SK-N-SH (cell line): Measurements from ENCODE around the gene ZNF692. TPM values are rescaled to one million over a fixed set of nuclear protein-coding genes. Genes with fewer than 3 reads are reported as not detected.

Source experiments
- CTCF ChIA-PET: fragments of 300-600, 350-600 bp; formaldehyde crosslinking; extraction: SDS; loops from one replicate; lab custom pipeline; 2021; lab: Yijun Ruan, JAX
- POLR2A ChIA-PET: fragments of 350-600 bp; sonication (Branson Sonifier 250); formaldehyde crosslinking; extraction: SDS; loops from one replicate; lab custom pipeline; 2020; ENCODE audit warnings: antibody characterized with exemption, inconsistent platforms; lab: Yijun Ruan, JAX
- DNase-seq: peaks from one replicate; pipeline ENCODE4 v3.0.0; 2012
- H2AFZ ChIP-seq: fragments of 200-600 bp; sonication (generic); 2 replicates; pipeline ENCODE4 v1.8.1; 2016; ENCODE audit warnings: antibody characterized with exemption, mild to moderate bottlenecking, low read depth
- H3F3A ChIP-seq: fragments of 200-600 bp; sonication (generic); replicated peaks from 2 replicates; pipeline ENCODE3; 2016; ENCODE audit warnings: antibody characterized with exemption, mild to moderate bottlenecking; ENCODE audit not compliant: insufficient read depth
- H3K27ac ChIP-seq, 2 experiments: fragments of 200-500 bp in 1 of 2; fragments of 200-600 bp in 1 of 2; sonication (Bioruptor generic) in 1 of 2; sonication (generic), shearing (Covaris generic) in 1 of 2; 2 replicates each; pipeline versions ENCODE4 v1.5.1 to v1.6.1; 2014 to 2016; ENCODE audit warnings: low read depth in 2 of 2, inconsistent platforms in 1 of 2, low read length in 1 of 2, mild to moderate bottlenecking in 1 of 2, mixed read lengths in 1 of 2
- H3K27me3 ChIP-seq: fragments of 200-600 bp; sonication (generic), shearing (Covaris generic); 2 replicates; pipeline ENCODE4 v1.6.1; 2016; ENCODE audit warnings: mixed run types; ENCODE audit not compliant: insufficient read depth
- H3K36me3 ChIP-seq, 2 experiments: fragments of 200-500 bp in 1 of 2; fragments of 200-600 bp in 1 of 2; sonication (Bioruptor generic) in 1 of 2; sonication (generic) in 1 of 2; replicated peaks in 1 of 2; 2 replicates each; pipeline versions ENCODE3 to v1.5.1; 2014 to 2016; ENCODE audit warnings: low read length in 1 of 2, mild to moderate bottlenecking in 1 of 2; ENCODE audit not compliant: insufficient read depth in 2 of 2, control insufficient read depth in 1 of 2
- H3K4me1 ChIP-seq, 2 experiments: fragments of 200-500 bp in 1 of 2; fragments of 200-600 bp in 1 of 2; sonication (Bioruptor generic) in 1 of 2; sonication (generic), shearing (Covaris generic) in 1 of 2; 2 replicates each; pipeline versions ENCODE4 v1.5.1 to v1.6.1; 2014 to 2016; ENCODE audit warnings: low read depth in 1 of 2, low read length in 1 of 2, mixed run types in 1 of 2; ENCODE audit not compliant: insufficient read depth in 2 of 2, control insufficient read depth in 1 of 2
- H3K4me2 ChIP-seq: fragments of 200-600 bp; sonication (generic), shearing (Covaris generic); 2 replicates; pipeline ENCODE4 v1.6.1; 2017; ENCODE audit warnings: mixed run types
- H3K4me3 ChIP-seq, 2 experiments: fragments of 200-500 bp in 1 of 2; fragments of 200-600 bp in 1 of 2; sonication (Bioruptor generic) in 1 of 2; sonication (generic), shearing (Covaris generic) in 1 of 2; 2 replicates each; pipeline versions ENCODE4 v1.5.1 to v1.8.1; 2014 to 2016; ENCODE audit warnings: low read depth in 2 of 2, inconsistent platforms in 1 of 2, low read length in 1 of 2, mild to moderate bottlenecking in 1 of 2, mixed read lengths in 1 of 2, moderate library complexity in 1 of 2
- H3K79me2 ChIP-seq: fragments of 200-600 bp; sonication (generic); 2 replicates; pipeline ENCODE4 v1.8.1; 2017; ENCODE audit warnings: mild to moderate bottlenecking; ENCODE audit not compliant: insufficient read depth
- H3K9ac ChIP-seq: fragments of 200-600 bp; sonication (generic); 2 replicates; pipeline ENCODE4 v1.6.1; 2017; ENCODE audit warnings: mixed run types
- H3K9me2 ChIP-seq: fragments of 200-600 bp; sonication (generic); 2 replicates; pipeline ENCODE4 v1.6.1; 2017; ENCODE audit warnings: mixed run types
- H3K9me3 ChIP-seq: fragments of 200-600 bp; sonication (generic); 2 replicates; pipeline ENCODE4 v1.6.1; 2017; ENCODE audit warnings: mixed run types, mild to moderate bottlenecking, moderate library complexity
- H4K20me1 ChIP-seq: fragments of 200-600 bp; sonication (generic); 2 replicates; pipeline ENCODE4 v1.6.1; 2017; ENCODE audit warnings: mild to moderate bottlenecking, mixed run types; ENCODE audit not compliant: insufficient read depth
- CHD2 ChIP-seq: fragments of 150-350 bp; IDR thresholded peaks from 2 replicates; pipeline ENCODE4 v1.6.1; 2018; ENCODE audit warnings: low read length; ENCODE audit not compliant: partially characterized antibody
- JUND ChIP-seq: IDR thresholded peaks from 2 replicates; pipeline ENCODE4 v1.4.0; 2012
- MEF2A ChIP-seq: IDR thresholded peaks from 2 replicates; pipeline ENCODE4 v1.4.0; 2012; ENCODE audit warnings: low read depth, borderline replicate concordance
- MXI1 ChIP-seq: IDR thresholded peaks from 2 replicates; pipeline ENCODE4 v1.6.1; 2012; ENCODE audit warnings: mild to moderate bottlenecking, low read depth, low read length, improper control_type of control experiment
- NRF1 ChIP-seq: IDR thresholded peaks from 2 replicates; pipeline ENCODE4 v1.6.1; 2012; ENCODE audit warnings: low read depth, mild to moderate bottlenecking, low read length
- POLR2AphosphoS5 ChIP-seq: IDR thresholded peaks from 2 replicates; pipeline ENCODE4 v1.6.1; 2012; ENCODE audit warnings: low read depth, low read length
- RAD21 ChIP-seq: IDR thresholded peaks from 2 replicates; pipeline ENCODE4 v1.6.1; 2012; ENCODE audit warnings: mild to moderate bottlenecking, low read length
- RCOR1 ChIP-seq: fragments of 150-350 bp; IDR thresholded peaks from 2 replicates; pipeline ENCODE4 v1.6.1; 2017; ENCODE audit warnings: antibody characterized with exemption, low read length
- RFX5 ChIP-seq: IDR thresholded peaks from 2 replicates; pipeline ENCODE4 v1.6.1; 2012; ENCODE audit warnings: mild to moderate bottlenecking, improper control_type of control experiment, low read length
- TAF1 ChIP-seq: IDR thresholded peaks from 2 replicates; pipeline ENCODE4 v1.6.1; 2012; ENCODE audit warnings: low read depth, mild to moderate bottlenecking, low read length, moderate library complexity, borderline replicate concordance
- TCF12 ChIP-seq: IDR thresholded peaks from 2 replicates; pipeline ENCODE4 v1.4.0; 2012
- TEAD4 ChIP-seq: IDR thresholded peaks from 2 replicates; pipeline ENCODE4 v1.4.0; 2012; ENCODE audit warnings: mild to moderate bottlenecking, borderline replicate concordance; ENCODE audit not compliant: insufficient read depth
- USF2 ChIP-seq: fragments of 150-350 bp; IDR thresholded peaks from 2 replicates; pipeline ENCODE4 v1.6.1; 2017; ENCODE audit warnings: antibody characterized with exemption, low read length, low read depth, borderline replicate concordance
- WGBS: methylation state at CpG from one replicate; pipeline ENCODE4 v1.1.6; 2017; ENCODE audit warnings: low lambda C conversion rate; 5-methylcytosine and 5-hydroxymethylcytosine counted together
- polyA plus RNA-seq, 3 experiments: library from polyadenylated mRNA; depleted of rRNA; stranded (reverse); fragments of >200 nt; gene quantifications; 2 replicates each; pipeline ENCODE4 v1.2.3, GENCODE V29; 2012
- TF ChIP-seq, protein P1 (sequence below): IDR thresholded peaks from 2 replicates; pipeline ENCODE4 v1.4.0; 2012; ENCODE audit warnings: low read depth, borderline replicate concordance
- TF ChIP-seq, protein P2 (sequence below): IDR thresholded peaks from 2 replicates; pipeline ENCODE4; 2012

The ZNF692 gene
- polyA plus RNA-seq, 1 of the 3 experiments (the other 2 are of a cell fraction): 47.0 TPM

GRCh38 chr1:248857201-248857600 is 1.7 kb downstream of the ZNF692 start:
- H3K27me3 ChIP-seq: no peaks in the 10 kb centered on the region
- POLR2A ChIA-PET: interaction anchor here (0.6 kb wide), 1 partner anchor 69 kb away, joined by 3 read pairs; no protein-coding TSS in a partner anchor
- no peak for DNase-seq
- CTCF ChIA-PET: interaction anchor here (1.1 to 3.8 kb wide), 3 partner anchors 10 to 30 kb away, joined by 4 to 33 read pairs (median 20); partner anchors contain the start of gene SH3BP5L
- H3K9me3 ChIP-seq: no peaks in the 10 kb centered on the region
- no peak overlapping the region for H3K9ac ChIP-seq
- H2AFZ ChIP-seq: no peak overlapping the region
- peak overlapping the region; percentile 94 for H3K4me2 ChIP-seq
- no peaks in the 10 kb centered on the region for H4K20me1 ChIP-seq
- peaks cover 9 to 20% of the 10 kb centered on the region in 2 experiments; a peak in 3 of 4 replicates for H3K4me1 ChIP-seq
- H3K4me3 ChIP-seq: peak overlapping the region; percentile 62 to 66; a peak in 3 of 4 replicates
- WGBS: 100% methylated on average over 7 of the region's 7 CpGs
- no peaks in the 10 kb centered on the region for H3K9me2 ChIP-seq
- no peaks in the 10 kb centered on the region for H3F3A ChIP-seq
- no peak for TF ChIP-seq MXI1
- no peak for TF ChIP-seq RAD21
- no peak for TF ChIP-seq TEAD4
- TF ChIP-seq NRF1: no peak
- H3K36me3 ChIP-seq: peaks cover 8 to 23% of the 10 kb centered on the region in 2 experiments
- H3K79me2 ChIP-seq: peaks cover 10% of the 10 kb centered on the region; the same call in 1 of the 2 replicates
- no peak overlapping the region for H3K27ac ChIP-seq

- Histone ChIP-seq H3K4me1 (peaks cover 9 to 20% of the 10 kb centered on the region in 2 experiments; a peak in 3 of 4 replicates), H3K9ac (no peak overlapping the region), H3K9me2 (no peaks in the 10 kb centered on the region), H3K36me3 (peaks cover 8 to 25% of the 10 kb centered on the region in 2 experiments), H3K9me3 (no peaks in the 10 kb centered on the region), H2AFZ (no peak overlapping the region), H4K20me1 (no peaks in the 10 kb centered on the region), H3K79me2 (peaks cover 10% of the 10 kb centered on the region; the same call in 1 of the 2 replicates), H3K4me3 (no peak overlapping the region), H3F3A (no peaks in the 10 kb centered on the region), H3K4me2 (no peak overlapping the region), H3K27ac (no peak overlapping the region), H3K27me3 (no peaks in the 10 kb centered on the region)
- TF ChIP-seq TCF12: no peak
- TF ChIP-seq MEF2A: no peak
- no peak for TF ChIP-seq JUND
- TF ChIP-seq, protein P1, sequence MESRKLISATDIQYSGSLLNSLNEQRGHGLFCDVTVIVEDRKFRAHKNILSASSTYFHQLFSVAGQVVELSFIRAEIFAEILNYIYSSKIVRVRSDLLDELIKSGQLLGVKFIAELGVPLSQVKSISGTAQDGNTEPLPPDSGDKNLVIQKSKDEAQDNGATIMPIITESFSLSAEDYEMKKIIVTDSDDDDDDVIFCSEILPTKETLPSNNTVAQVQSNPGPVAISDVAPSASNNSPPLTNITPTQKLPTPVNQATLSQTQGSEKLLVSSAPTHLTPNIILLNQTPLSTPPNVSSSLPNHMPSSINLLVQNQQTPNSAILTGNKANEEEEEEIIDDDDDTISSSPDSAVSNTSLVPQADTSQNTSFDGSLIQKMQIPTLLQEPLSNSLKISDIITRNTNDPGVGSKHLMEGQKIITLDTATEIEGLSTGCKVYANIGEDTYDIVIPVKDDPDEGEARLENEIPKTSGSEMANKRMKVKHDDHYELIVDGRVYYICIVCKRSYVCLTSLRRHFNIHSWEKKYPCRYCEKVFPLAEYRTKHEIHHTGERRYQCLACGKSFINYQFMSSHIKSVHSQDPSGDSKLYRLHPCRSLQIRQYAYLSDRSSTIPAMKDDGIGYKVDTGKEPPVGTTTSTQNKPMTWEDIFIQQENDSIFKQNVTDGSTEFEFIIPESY: no peak
- TF ChIP-seq, protein P2, sequence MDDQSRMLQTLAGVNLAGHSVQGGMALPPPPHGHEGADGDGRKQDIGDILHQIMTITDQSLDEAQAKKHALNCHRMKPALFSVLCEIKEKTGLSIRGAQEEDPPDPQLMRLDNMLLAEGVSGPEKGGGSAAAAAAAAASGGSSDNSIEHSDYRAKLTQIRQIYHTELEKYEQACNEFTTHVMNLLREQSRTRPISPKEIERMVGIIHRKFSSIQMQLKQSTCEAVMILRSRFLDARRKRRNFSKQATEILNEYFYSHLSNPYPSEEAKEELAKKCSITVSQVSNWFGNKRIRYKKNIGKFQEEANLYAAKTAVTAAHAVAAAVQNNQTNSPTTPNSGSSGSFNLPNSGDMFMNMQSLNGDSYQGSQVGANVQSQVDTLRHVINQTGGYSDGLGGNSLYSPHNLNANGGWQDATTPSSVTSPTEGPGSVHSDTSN: no peak
- TF ChIP-seq TAF1: no peak
- no peak for TF ChIP-seq RFX5
- TF ChIP-seq RCOR1: no peak
- TF ChIP-seq POLR2AphosphoS5: no peak
- TF ChIP-seq USF2: no peak
- no peak for TF ChIP-seq CHD2
- ChIA-PET CTCF (interaction anchor here (0.9 to 1.1 kb wide), 2 partner anchors 9 to 14 kb away, joined by 4 to 5 read pairs; no protein-coding TSS in a partner anchor), POLR2A (no interaction called here)
- WGBS: 100% methylated on average over 1 of the region's 1 CpG
- DNase-seq: no peak
Measured at GRCh38 chr1:248856176-248856575, 2.7 kb downstream of the ZNF692 start.
